Measurements from ENCODE around the gene MED17. TPM values are rescaled to one million over a fixed set of nuclear protein-coding genes. Genes with fewer than 3 reads are reported as not detected.
A peak's percentile ranks its signal among the peaks of the same experiment; 100 is the strongest.
"Not testable (repeated sequence)": the region's sequence is repeated elsewhere in the genome, so short reads cannot be mapped to it uniquely, and the experiment has no call there.

MED17 gene
- total RNA-seq, 1 donor from 2014 or later: 23.7 TPM

- Histone ChIP-seq H3K27me3 (ENCODE audit: control insufficient read depth, insufficient read depth, low read length) (no peaks in the 10 kb centered on the region), H3K4me3 (ENCODE audit: low read depth, low read length) (no peak overlapping the region), H3K36me3 (ENCODE audit: control insufficient read depth, insufficient read depth, low read length) (no peaks in the 10 kb centered on the region)
- no peak for FAIRE-seq
- no peak for DNase-seq (ENCODE audit: low read depth)
- no peak for TF ChIP-seq CTCF (IDR thresholded peaks at IDR 0.05; ENCODE audit: insufficient read depth, low read length, severe bottlenecking)
These were observed 11.0 kb upstream of the MED17 start for GRCh38 chr11:93773045-93773477.

- TF ChIP-seq CTCF (IDR thresholded peaks at IDR 0.05; ENCODE audit: insufficient read depth, low read length, severe bottlenecking): no peak
- no peaks in the 10 kb centered on the region for H3K36me3 ChIP-seq (ENCODE audit: control insufficient read depth, insufficient read depth, low read length)
- no peak for DNase-seq (ENCODE audit: low read depth)
- FAIRE-seq: no peak
- H3K4me3 ChIP-seq (ENCODE audit: low read depth, low read length): no peak overlapping the region
- no peaks in the 10 kb centered on the region for H3K27me3 ChIP-seq (ENCODE audit: control insufficient read depth, insufficient read depth, low read length)
These were observed 10.4 kb upstream of the MED17 start for GRCh38 chr11:93773601-93774200.

GRCh38 chr11:93774560-93774959, 9.5 kb upstream of the MED17 start:
- not testable (repeated sequence) for FAIRE-seq; DNase-seq (ENCODE audit: low read depth); H3K27me3 ChIP-seq (ENCODE audit: control insufficient read depth, insufficient read depth, low read length); H3K4me3 ChIP-seq (ENCODE audit: low read depth, low read length); H3K36me3 ChIP-seq (ENCODE audit: control insufficient read depth, insufficient read depth, low read length)

GRCh38 chr11:93775289-93775688, 8.8 kb upstream of the MED17 start:
- Histone ChIP-seq H3K36me3 (ENCODE audit: control insufficient read depth, insufficient read depth, low read length) (no peaks in the 10 kb centered on the region), H3K4me3 (ENCODE audit: low read depth, low read length) (no peak overlapping the region), H3K27me3 (ENCODE audit: control insufficient read depth, insufficient read depth, low read length) (no peaks in the 10 kb centered on the region)
- TF ChIP-seq CTCF (IDR thresholded peaks at IDR 0.05; ENCODE audit: insufficient read depth, low read length, severe bottlenecking): no peak
- DNase-seq (ENCODE audit: low read depth): peak; percentile 12
- FAIRE-seq: no peak

- DNase-seq (ENCODE audit: low read depth): no peak
- no peak for FAIRE-seq
- Histone ChIP-seq H3K36me3 (ENCODE audit: control insufficient read depth, insufficient read depth, low read length) (peaks cover 2% of the 10 kb centered on the region), H3K4me3 (ENCODE audit: low read depth, low read length) (peak overlapping the region; percentile 87), H3K27me3 (ENCODE audit: control insufficient read depth, insufficient read depth, low read length) (no peaks in the 10 kb centered on the region)
- TF ChIP-seq CTCF (IDR thresholded peaks at IDR 0.05; ENCODE audit: insufficient read depth, low read length, severe bottlenecking): no peak
These were observed 720 bp upstream of the MED17 start for GRCh38 chr11:93783362-93783761.

- no peak for TF ChIP-seq CTCF (IDR thresholded peaks at IDR 0.05; ENCODE audit: insufficient read depth, low read length, severe bottlenecking)
- peak; percentile 10 for DNase-seq (ENCODE audit: low read depth)
- Histone ChIP-seq H3K4me3 (ENCODE audit: low read depth, low read length) (peak overlapping the region; percentile 87), H3K36me3 (ENCODE audit: control insufficient read depth, insufficient read depth, low read length) (peaks cover 2% of the 10 kb centered on the region), H3K27me3 (ENCODE audit: control insufficient read depth, insufficient read depth, low read length) (no peaks in the 10 kb centered on the region)
- no peak for FAIRE-seq
These were observed 327 bp upstream of the MED17 start for GRCh38 chr11:93783765-93784144.
